UCSD-AML1 (cell line): ENCODE measurements around the gene THSD4.

Experiments used
- DNase-seq: peaks from one replicate; lab custom pipeline; 2025; ENCODE audit not compliant: unreplicated experiment; lab: John Stamatoyannopoulos, UW

The THSD4 gene

GRCh38 chr15:71220828-71221227, 105.6 kb downstream of the THSD4 start:
- DNase-seq: no peak

DNA sequence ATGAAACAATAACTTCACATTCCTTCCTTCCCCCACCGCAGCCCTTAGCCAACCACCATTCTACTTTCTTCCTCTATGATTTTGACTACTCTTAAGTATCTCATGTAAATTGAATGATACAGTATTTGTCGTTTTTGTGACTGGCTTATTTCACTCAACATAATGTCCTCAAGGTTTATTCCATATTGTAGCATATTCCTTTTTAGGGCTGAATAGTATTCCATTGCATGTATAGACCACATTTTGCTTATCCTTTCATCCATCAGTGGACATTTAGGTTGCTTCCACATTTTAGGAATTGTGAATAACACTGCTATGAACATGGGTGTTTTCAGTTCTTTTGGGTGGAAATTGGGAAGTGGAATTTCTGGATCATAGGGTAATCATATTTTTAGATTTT, 106.1 kb downstream of the THSD4 start:
- no peak for DNase-seq

- no peak for DNase-seq
Measured at GRCh38 chr15:71223516-71223915, 108.2 kb downstream of the THSD4 start.

DNA sequence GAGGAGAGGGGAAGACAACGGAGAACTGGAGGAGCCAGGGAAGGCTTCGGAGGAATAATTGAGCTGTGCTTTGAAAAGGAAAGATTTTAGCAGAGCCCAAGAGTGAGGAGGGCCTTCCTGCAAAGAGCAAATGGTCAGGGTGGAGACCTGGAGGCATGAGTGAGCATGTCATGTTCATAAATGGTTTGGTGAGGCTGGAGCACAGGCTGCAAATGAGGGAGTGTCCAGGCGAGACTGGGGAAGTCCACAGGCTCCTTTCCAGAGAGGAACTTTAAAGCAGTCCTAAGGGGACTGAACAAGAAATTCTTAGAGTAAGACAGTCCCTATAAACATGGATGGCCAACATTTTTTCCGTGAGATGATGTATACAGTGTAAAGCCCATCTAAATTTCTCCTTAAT, 108.8 kb downstream of the THSD4 start:
- no peak for DNase-seq

- no peak for DNase-seq
Measured at GRCh38 chr15:71225851-71226250, 110.6 kb downstream of the THSD4 start.

DNA sequence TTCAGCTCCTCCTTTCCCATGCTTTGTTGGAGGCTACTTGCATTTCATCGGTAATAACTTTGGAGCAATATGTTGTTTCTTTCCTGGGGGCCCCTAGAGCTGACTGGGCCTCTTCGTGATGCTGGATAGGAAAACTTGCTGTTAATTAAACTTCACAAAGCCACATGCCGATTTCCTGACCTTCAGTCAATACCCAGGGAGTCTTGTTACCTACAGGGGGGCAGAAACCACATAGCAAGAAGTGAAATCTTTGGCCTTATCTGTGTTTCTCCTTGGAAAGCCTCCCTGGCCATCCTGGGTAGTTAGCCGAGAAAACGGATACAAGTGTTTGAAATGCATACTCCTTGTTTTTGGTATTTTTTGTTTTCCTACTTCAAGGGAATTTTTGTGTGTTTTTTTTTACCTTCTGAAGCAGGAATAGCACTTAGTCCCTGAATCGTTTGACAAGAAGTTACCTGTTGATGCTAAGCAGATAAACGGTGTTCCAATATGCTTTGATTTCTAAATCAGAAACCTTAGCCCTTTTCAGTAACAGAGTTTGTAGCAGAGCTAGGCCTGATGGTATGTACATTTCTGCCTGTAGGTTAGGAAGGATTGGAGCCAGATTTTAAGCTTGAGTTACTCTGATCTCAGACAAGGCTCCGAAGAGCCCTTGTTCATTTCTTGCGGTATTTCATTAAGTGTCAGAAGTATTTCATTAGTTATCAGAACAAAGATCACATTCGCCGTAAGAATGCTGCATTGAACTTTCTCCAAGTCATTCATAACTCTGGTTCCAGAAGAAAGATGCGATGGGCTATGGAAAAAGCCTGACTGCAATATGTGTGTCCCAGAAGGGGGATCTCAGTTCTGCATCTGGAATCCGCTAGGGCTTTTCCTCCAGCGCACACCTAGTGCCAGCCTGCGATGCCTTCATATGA, 111.5 kb downstream of the THSD4 start:
- DNase-seq: no peak

GRCh38 chr15:71228403-71228802, 113.1 kb downstream of the THSD4 start:
- DNase-seq: no peak

DNA sequence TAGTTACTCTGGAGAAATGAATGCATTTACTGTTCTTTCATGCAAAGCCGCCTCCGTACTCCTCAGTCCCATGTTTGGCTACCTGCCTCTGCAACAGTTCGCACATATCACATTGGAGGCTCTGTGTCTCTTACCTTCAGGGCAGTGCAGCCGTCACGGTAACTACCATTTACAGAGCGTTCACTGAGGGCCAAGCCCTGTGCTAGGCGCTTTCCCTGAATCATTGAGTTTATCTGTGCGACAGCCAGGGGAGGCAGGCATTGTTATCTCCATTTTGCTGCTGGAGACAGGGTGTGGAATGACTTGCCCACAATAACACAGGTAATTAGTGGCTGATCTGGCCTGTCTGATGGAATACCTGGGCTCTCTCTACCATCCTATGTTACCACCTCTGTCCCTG, 115.0 kb downstream of the THSD4 start:
- no peak for DNase-seq

DNA sequence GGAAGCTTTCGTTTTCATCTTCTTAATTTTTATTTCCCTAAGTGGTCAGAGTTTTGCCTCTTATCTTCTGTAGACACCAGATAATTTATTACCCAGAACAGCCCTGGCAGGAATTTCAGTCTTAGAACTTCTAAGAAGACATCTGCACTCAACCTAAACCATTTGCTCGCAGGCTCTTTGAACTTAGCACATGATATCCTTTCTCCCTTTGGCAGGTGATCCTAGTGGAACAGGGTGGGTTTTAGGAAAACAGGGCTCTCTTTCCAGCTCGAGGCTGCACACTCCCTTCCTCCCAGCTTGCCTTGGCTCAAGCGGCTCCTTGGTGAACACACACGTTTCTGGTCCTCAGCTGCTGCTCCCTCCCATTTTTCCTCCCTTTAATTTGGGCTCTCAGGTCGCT, 116.5 kb downstream of the THSD4 start:
- DNase-seq: no peak

GRCh38 chr15:71232411-71232810, 117.1 kb downstream of the THSD4 start:
- no peak for DNase-seq

DNA sequence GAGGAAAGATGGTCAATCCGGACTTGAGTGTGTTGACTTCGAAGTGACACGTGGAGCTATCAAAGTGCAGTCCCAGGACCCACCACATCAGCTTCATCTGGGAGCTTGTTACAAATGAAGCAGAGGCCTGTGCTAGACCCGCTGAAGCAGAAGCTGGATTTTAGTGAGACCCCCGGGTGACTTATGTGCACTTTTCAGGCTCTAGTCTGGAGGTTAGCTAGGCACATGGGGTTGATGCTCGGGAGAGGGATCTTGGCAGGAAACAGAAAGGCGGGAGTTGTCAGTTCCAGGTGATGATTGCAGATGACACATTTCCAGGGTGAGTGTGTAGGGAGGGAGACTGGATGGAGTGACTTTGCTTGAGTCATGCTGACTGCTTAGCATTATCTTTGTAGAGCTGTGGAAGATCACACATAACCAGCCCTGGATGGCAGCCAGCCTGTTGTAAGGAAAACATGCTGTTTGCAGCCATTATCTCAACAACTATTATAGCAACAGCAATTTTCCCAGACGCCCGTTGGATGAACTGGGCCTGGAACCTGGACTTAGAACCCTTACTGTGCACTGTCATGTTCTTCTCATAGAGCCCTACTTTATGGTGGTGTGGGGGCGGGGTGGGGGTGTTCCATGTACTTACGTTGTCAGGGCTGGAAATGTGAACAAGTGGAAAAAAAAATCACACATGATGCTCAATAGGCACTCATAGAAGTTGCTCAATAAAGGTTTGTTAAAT, 122.4 kb downstream of the THSD4 start:
- DNase-seq: no peak

- DNase-seq: no peak
Measured at GRCh38 chr15:71238926-71239325, 123.7 kb downstream of the THSD4 start.

- no peak for DNase-seq
Measured at GRCh38 chr15:71239592-71240364, 124.5 kb downstream of the THSD4 start.

GRCh38 chr15:71242292-71242691, 127.0 kb downstream of the THSD4 start:
- no peak for DNase-seq

DNA sequence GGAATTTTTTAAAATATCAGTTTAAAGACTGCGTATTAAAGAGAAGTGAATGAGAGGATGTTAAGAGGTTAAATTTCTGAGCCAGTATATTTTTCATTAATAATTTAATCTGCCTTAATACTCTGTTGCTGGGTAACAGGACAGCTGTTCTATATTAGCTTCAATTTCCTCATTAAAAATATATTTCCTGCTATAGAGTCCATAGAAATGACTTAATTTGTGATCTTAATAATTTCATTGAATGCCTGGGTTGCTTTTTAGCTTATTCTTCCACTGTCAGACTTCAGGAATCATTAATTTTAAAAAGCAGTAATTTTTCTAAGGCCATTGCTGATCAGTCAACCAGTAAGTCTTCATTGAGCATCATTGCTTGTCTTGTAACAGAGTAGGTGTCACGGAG, 129.0 kb downstream of the THSD4 start:
- DNase-seq: no peak

DNA sequence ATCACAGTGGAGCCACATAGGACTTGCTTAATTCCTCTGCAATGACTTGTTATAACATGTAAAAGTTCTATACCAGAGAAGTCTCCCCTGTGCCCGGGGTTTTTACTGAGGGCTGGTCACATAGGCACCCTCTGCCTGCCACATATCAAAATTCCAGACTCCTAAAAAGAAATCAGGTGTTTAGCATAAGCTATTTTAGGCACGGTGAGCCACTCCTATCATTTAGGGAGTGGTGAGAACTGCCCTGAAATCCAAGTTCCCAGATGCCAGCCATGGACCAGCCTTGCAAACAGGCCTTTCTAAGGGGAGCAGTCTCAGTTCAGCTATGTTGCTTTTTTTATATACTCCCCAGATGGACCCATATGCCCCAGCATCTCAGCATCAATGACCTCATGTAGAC, 130.3 kb downstream of the THSD4 start:
- DNase-seq: no peak

DNA sequence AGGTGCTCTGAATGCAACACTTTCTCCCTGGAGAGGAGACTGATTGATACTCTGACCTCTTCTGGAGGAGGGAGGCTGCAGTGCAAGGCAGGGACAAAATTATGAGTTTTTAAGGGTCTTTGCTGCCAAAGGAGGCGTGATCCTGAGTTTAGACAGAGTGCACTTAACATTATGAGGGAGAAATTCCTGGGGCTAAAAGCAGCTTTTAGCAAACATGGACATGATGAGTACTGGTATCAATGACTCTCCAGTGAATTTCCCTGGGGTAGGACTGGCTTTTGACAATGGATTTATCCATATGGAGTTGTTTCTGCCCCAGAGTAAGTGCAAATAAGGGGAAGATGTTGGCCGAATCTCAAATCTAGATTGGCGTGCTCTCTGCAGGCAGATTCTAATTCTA, 133.1 kb downstream of the THSD4 start:
- no peak for DNase-seq

GRCh38 chr15:71249986-71250385, 134.7 kb downstream of the THSD4 start:
- DNase-seq: no peak

DNA sequence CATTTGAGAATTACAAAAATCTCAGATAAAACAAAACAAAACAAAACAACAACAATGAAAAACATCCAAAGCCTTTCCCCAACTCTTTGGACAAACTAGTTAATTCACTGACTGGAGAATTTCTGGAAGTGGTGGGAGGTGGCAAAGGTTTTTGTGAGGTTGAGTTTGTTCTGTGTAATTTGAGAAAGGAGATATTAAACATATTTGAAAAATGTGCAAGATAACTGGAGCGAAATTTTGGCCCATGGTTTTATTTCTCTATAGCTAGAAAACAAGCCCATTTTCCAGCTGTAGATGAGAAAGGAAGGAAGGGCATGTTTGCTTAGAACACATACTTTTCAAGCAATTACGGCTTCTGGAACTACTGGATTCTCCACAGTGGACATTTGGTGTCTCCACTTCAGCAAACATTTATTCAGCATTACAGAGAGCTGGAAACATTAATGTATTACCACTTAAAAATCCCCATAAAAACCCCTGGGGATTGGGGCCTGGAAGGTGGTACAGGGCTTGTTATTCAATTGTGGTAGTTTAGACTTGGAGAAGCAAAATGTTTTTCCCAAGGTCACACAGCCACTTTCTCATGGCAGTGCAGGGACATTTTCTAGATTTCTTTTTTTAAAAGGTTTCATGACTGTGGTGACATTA, 135.8 kb downstream of the THSD4 start:
- DNase-seq: no peak

- no peak for DNase-seq
Measured at GRCh38 chr15:71251584-71252043, 136.3 kb downstream of the THSD4 start.
